HFF-Myc (cell line): ENCODE measurements around the gene TOR4A.

Experiments
- DNase-seq: peaks from one replicate; pipeline ENCODE4 v3.0.0-alpha.2; 2011; ENCODE audit warnings: low read depth; ENCODE audit errors: extremely low read depth
- H3K4me3 ChIP-seq: replicated peaks from 2 replicates; pipeline ENCODE4 v1.5.1; 2011; ENCODE audit warnings: low read depth, mild to moderate bottlenecking, control low read depth, low read length
- TF ChIP-seq, protein P1 (sequence below): IDR thresholded peaks from 2 replicates; pipeline ENCODE4 v1.5.1; 2012; ENCODE audit warnings: mild to moderate bottlenecking, low read depth, low read length, control low read depth; ENCODE audit errors: missing control alignments

The TOR4A gene

DNA sequence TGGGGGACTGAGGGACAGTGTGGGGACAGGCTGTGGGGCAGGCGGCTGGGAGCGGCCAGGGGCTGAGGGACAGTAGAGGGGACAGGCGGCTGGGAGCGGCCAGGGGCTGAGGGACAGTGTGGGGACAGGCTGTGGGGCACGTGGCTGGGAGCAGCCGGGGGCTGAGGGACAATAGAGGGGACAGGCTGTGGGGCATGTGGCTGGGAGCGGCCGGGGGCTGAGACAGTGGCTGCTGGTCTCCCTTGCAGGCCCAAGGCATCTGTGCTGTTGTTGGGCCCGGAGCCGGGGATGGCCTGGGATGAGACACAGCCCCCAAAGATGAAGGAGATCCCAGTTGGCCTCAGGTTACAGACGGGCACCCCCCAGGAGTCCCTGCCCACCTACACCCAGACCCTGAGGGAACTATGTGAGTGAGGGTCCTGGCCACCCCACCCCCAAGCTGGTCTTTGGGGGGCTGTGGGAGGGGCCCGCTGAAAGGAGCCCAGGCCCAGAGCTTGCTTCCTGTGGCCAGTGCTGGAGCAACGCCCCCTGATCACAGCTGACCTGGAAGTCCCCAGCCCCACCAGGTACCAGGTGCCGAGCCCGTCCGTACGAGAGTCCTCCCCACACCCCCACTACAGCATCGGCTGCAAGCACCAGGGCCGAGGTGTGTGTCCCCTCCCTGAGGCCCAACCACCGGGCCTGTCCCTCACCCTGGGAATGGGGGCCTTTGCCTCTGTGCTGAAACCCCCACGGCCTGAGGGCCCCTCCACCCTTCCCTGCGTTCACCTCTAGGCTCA is 25.8 kb upstream of the TOR4A start:
- H3K4me3 ChIP-seq = no peak overlapping the region
- TF ChIP-seq, protein P1, sequence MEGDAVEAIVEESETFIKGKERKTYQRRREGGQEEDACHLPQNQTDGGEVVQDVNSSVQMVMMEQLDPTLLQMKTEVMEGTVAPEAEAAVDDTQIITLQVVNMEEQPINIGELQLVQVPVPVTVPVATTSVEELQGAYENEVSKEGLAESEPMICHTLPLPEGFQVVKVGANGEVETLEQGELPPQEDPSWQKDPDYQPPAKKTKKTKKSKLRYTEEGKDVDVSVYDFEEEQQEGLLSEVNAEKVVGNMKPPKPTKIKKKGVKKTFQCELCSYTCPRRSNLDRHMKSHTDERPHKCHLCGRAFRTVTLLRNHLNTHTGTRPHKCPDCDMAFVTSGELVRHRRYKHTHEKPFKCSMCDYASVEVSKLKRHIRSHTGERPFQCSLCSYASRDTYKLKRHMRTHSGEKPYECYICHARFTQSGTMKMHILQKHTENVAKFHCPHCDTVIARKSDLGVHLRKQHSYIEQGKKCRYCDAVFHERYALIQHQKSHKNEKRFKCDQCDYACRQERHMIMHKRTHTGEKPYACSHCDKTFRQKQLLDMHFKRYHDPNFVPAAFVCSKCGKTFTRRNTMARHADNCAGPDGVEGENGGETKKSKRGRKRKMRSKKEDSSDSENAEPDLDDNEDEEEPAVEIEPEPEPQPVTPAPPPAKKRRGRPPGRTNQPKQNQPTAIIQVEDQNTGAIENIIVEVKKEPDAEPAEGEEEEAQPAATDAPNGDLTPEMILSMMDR = no peak
- no peak for DNase-seq

DNA sequence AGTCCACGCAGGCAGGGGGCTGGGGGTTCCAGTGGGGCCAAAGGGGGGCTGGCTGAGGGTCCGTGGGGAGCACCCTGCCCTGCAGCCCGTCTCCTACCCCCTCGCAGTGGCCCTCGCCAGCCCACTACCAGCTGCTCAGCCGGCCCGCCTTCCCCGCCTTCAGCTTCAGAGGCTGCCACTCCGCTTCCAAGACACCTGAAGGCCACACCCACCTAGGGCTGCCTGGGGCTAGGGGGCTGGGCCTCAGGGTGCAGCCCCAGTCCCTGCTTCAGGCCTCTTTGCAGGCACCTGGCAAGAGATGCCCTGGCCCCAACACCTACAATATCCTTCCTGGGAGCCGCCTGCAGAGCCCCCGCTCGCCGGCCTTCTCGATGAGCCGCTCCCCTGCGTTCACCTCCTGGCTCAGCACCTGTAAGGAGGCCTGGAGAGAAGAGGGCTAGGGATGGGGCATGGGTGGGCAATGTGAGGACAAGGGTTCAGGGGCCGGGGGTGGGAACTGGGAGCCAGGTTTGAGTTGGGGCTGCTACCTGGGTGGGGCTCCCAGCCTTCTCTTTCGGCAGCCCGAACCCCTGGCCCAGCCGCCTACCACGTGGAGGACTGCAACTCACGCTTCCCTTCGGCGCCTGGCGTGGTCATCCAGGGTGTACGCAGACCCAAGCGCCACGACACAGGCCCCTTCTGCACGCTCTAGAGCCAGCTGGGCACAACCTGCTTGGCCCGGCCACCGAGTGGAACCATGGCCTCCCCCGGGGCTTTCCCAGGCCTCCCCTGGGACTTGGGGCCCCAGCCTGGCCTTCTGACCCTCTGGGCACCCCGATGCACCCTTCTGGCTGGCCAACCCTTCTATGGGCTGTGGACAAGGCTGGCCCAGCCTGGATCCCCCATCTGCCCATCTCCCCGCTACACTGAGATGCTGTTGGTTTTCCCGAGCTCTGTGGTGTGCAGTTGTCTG is 24.7 kb upstream of the TOR4A start:
- H3K4me3 ChIP-seq = no peak overlapping the region
- TF ChIP-seq, protein P1 = no peak
- DNase-seq = no peak

DNA sequence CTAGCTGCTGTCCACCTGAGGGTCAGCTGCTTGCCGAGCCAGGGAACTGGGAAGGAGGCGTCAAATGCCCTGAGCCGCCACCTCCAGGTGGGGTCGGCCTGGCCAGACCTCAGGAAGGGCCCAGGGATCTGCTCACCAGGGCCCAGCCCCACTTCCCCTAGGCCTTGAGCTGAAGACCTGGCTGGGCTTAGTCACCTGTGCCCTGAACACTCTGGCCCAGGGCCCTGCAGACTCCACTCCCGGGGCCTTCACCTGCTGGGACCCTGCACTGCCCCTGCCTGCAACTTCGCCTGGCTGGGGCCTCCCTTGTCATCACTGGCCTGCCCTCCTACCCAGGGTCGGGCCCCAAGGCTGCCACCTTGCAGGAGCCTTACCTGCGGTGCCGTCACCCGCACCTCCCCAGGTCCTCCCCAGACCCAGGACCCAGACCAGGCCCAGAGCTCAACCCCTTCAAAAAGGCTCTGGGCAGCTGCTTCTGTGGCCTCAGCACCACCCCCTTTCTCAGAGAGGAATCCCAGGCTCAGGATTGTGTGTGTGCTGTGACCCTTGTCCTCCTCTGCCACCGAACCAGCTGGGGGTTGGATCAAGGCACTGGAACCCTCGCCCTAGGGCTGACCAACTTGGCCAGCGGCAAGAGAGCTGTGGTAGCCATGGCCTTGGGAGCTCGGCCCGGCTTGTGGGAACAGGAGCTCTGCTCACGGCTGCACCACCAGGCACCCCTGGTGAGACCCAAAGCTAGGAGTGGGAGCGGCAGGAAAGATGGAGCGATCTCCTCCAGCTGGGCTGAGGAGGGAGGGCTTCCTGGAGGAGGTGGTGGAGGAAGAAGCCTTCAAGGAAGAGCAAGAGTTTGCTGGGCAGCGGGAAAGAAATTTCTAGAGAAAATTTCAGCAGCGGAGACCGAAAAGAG is 23.6 kb upstream of the TOR4A start:
- DNase-seq = no peak
- peak overlapping the region; percentile 97 for H3K4me3 ChIP-seq
- TF ChIP-seq, protein P1 = no peak

DNA sequence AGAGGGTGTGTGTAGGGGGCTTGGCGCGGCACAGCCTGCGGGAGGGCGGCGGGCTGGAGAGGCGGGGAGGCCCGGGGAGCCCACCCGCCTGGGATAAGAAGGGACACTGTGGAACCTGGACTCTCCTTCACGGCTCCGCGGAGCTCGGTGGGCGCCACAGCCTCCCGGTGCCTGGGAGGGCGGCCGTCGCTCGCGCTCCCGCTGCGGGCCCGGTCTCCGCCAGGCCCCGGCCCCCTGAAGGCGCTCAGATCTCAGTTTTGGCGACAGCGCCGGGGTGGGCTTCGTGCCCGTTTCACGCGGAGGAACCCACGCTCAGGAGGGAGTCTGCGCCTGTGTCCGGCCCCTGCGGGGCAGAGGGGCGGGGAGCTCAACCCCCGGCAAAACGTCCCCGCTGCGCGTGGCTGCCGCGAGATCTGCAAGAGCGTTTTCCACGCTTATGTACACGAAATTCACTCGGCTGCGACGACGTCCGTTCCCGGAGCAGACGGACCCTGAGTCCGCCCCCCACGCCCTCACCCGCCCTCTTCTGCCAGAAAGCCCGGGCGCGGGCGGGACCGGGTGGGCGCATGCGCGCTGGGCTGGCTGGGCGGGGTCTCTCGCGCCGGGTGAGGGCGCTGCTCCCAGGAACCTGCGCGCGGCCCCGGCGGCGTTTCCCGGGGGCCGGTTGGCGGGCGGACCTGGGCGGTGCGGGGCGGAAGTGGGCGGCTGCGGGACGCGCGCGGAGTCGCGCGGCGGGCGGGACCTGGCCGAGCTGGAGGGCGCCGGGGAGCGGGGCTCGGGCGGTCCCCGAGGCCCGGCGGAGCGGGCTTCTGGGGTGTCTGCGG is 22.7 kb upstream of the TOR4A start, which contains the start of gene NELFB:
NELFB (plus strand) TSS at position 704 of the 824 bp plus-strand sequence.
- peak; percentile 24 for DNase-seq
- TF ChIP-seq, protein P1 = no peak

DNA sequence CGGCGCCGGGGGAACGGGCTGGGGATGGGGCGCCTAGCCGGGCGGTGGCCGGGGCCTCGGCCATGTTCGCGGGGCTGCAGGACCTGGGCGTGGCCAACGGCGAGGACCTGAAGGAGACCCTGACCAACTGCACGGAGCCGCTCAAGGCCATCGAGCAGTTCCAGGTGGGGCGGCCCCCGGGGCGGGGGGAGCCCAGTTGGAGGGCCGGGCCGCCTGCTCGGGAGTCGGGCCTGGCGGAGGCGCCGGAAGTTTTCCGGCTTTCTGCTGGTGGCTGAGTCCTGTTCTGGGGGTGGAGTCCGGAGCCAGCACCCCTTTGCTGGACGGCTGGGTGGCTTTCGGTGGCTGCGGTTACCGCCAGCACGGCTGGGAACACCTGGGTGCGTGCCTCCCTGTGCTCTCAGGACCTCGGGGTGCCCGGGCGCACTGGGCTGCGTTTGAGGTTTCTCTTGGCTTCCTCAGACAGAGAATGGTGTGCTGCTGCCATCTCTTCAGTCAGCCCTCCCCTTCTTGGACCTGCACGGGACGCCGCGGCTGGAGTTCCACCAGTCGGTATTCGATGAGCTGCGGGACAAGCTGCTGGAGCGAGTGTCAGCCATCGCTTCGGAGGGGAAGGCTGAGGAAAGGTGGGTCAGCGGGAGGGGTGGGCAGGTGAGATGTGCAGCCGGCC is 21.9 kb upstream of the TOR4A start:
- TF ChIP-seq, protein P1 = no peak
- peak overlapping the region; percentile 97 for H3K4me3 ChIP-seq
- no peak for DNase-seq

More for the DNA sequence above, 22.7 kb upstream of the TOR4A start, which contains the start of gene NELFB:
- H3K4me3 ChIP-seq = peak within 1 kb of the TSS; percentile 97
